ENCODE measurements around the gene IGDCC3.
A peak's percentile ranks its signal among the peaks of the same experiment; 100 is the strongest.

Gene IGDCC3

DNA sequence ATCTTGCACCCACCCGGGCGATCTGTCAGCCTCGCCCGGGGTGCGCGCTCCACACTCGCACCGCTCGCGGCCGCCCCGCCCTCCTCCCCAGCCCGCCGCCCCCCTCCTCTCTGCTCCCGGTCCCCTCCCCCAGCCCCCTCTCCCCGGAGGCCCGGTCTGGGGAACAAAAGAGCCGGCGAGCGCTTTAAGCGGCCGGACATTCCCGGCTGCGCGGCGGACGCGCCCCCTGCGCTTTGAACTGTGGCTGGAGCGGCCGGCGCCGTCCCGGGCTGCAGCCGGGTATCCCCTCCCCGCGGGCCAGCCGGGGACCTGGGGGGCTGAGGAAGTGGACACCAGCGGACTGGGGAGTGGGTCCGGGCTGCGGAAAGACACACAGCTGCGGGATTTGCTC, at the start of gene IGDCC3:
Gene IGDCC3, minus strand, starts transcription at position 27 of the 391 bp plus-strand sequence. CDS start 214 bp downstream, outside the sequence.
- no peaks in the 10 kb centered on the region for H4K20me1 ChIP-seq (ENCODE audit: low read depth, low read length)
- H3K27ac ChIP-seq (ENCODE audit: low read depth, low read length), result no peak within 1 kb of the TSS
- H3K79me2 ChIP-seq (ENCODE audit: insufficient read depth, low read length), result no peaks in the 10 kb centered on the region
- no peaks in the 10 kb centered on the region for H3K27me3 ChIP-seq (ENCODE audit: low read length)
- peak within 1 kb of the TSS; percentile 44 for H3K4me2 ChIP-seq (ENCODE audit: low read depth, low read length, poor library complexity, severe bottlenecking)
- H3K9me3 ChIP-seq (ENCODE audit: insufficient read depth, low read length), result no peaks in the 10 kb centered on the region
- no peaks in the 10 kb centered on the region for H3K36me3 ChIP-seq (ENCODE audit: low read length)
- no peak within 1 kb of the TSS for H2AFZ ChIP-seq (ENCODE audit: low read depth, low read length, severe bottlenecking)
- no peak within 1 kb of the TSS for H3K4me3 ChIP-seq (ENCODE audit: insufficient read depth, low read length, poor library complexity, severe bottlenecking)
- H3F3A ChIP-seq (ENCODE audit: insufficient read depth), result no peaks in the 10 kb centered on the region
- TF ChIP-seq, protein P1, sequence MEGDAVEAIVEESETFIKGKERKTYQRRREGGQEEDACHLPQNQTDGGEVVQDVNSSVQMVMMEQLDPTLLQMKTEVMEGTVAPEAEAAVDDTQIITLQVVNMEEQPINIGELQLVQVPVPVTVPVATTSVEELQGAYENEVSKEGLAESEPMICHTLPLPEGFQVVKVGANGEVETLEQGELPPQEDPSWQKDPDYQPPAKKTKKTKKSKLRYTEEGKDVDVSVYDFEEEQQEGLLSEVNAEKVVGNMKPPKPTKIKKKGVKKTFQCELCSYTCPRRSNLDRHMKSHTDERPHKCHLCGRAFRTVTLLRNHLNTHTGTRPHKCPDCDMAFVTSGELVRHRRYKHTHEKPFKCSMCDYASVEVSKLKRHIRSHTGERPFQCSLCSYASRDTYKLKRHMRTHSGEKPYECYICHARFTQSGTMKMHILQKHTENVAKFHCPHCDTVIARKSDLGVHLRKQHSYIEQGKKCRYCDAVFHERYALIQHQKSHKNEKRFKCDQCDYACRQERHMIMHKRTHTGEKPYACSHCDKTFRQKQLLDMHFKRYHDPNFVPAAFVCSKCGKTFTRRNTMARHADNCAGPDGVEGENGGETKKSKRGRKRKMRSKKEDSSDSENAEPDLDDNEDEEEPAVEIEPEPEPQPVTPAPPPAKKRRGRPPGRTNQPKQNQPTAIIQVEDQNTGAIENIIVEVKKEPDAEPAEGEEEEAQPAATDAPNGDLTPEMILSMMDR (IDR thresholded peaks at IDR 0.05; ENCODE audit: insufficient read depth, low read length, poor library complexity, severe bottlenecking), result no peak
- TF ChIP-seq EZH2phosphoT487 (conservative IDR thresholded peaks at IDR 0.05; ENCODE audit: low read length), result no peak
- no peak within 1 kb of the TSS for H3K9ac ChIP-seq (ENCODE audit: low read length)
- no peaks in the 10 kb centered on the region for H3K9me2 ChIP-seq (replicated peaks; ENCODE audit: insufficient read depth, low read length)

DNA sequence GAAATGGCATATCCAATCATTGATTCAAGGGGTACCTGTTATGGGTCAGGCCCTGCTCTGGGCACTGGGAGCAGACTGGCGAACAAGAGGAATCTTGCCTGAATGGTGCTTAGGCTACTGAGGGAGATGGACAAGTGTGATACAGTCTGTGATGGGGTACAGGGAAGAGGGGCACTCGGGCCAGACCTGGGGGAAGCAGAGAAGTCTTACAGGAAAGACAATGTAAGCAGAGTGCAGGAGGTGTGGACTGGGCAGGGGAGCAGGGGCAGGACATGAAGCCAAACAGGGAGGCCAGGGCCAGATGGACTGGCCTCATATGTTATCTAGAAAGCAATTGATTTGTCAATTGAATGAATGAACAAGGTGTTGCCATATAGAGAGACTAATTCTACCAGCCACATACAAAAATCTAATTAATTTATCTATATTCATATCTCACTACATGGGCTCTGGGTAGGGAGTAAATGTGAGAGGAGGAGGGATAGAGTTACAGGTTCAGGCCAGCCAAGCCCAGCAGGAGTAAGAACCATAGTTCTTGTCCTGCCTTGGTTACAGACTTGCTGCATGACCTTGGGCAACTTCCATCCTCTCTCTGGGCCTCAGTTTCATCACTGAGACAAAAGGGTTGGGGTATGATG, 48.5 kb upstream of the IGDCC3 start:
- no peak overlapping the region for H3K9ac ChIP-seq (ENCODE audit: low read length)
- no peak overlapping the region for H2AFZ ChIP-seq (ENCODE audit: low read depth, low read length, severe bottlenecking)
- no peaks in the 10 kb centered on the region for H4K20me1 ChIP-seq (ENCODE audit: low read depth, low read length)
- H3K27me3 ChIP-seq (ENCODE audit: low read length), result no peaks in the 10 kb centered on the region
- H3K27ac ChIP-seq (ENCODE audit: low read depth, low read length), result no peak overlapping the region
- H3K9me2 ChIP-seq (replicated peaks; ENCODE audit: insufficient read depth, low read length), result no peaks in the 10 kb centered on the region
- H3K4me2 ChIP-seq (ENCODE audit: low read depth, low read length, poor library complexity, severe bottlenecking), result no peak overlapping the region
- H3K9me3 ChIP-seq (ENCODE audit: insufficient read depth, low read length), result no peaks in the 10 kb centered on the region
- H3K36me3 ChIP-seq (ENCODE audit: low read length), result no peaks in the 10 kb centered on the region
- TF ChIP-seq, protein P1 (IDR thresholded peaks at IDR 0.05; ENCODE audit: insufficient read depth, low read length, poor library complexity, severe bottlenecking), result no peak
- TF ChIP-seq EZH2phosphoT487 (conservative IDR thresholded peaks at IDR 0.05; ENCODE audit: low read length), result no peak
- H3F3A ChIP-seq (ENCODE audit: insufficient read depth), result no peaks in the 10 kb centered on the region
- no peaks in the 10 kb centered on the region for H3K79me2 ChIP-seq (ENCODE audit: insufficient read depth, low read length)
- no peak overlapping the region for H3K4me3 ChIP-seq (ENCODE audit: insufficient read depth, low read length, poor library complexity, severe bottlenecking)

DNA sequence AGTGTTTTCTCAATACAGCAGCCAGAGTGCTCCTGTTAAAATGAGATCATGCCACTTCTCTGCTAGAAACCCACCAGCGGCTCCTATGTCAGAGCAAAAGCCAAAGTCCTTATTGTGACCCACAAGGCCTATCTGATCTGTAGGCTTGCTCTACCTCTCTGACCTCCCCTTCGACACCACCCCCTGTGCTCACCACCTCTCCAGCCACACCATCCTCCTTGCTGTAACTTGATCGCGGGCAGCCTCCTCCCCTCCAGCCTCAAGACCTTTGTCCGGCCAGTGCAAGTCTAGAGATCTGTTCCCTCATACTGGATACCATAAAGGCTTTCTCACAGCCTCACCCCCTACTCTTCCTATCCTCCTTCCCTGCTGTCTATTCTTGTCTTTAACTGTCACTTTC, 46.9 kb upstream of the IGDCC3 start:
- Histone ChIP-seq H3K9me3 (ENCODE audit: insufficient read depth, low read length) (no peaks in the 10 kb centered on the region), H3K4me2 (ENCODE audit: low read depth, low read length, poor library complexity, severe bottlenecking) (no peak overlapping the region), H2AFZ (ENCODE audit: low read depth, low read length, severe bottlenecking) (no peak overlapping the region), H3F3A (ENCODE audit: insufficient read depth) (no peaks in the 10 kb centered on the region), H3K9me2 (replicated peaks; ENCODE audit: insufficient read depth, low read length) (no peaks in the 10 kb centered on the region), H3K79me2 (ENCODE audit: insufficient read depth, low read length) (no peaks in the 10 kb centered on the region), H3K36me3 (ENCODE audit: low read length) (no peaks in the 10 kb centered on the region), H3K27me3 (ENCODE audit: low read length) (no peaks in the 10 kb centered on the region), H4K20me1 (ENCODE audit: low read depth, low read length) (no peaks in the 10 kb centered on the region), H3K4me3 (ENCODE audit: insufficient read depth, low read length, poor library complexity, severe bottlenecking) (no peak overlapping the region), H3K27ac (ENCODE audit: low read depth, low read length) (no peak overlapping the region), H3K9ac (ENCODE audit: low read length) (no peak overlapping the region)
- TF ChIP-seq EZH2phosphoT487 (conservative IDR thresholded peaks at IDR 0.05; ENCODE audit: low read length), result no peak
- TF ChIP-seq, protein P1 (IDR thresholded peaks at IDR 0.05; ENCODE audit: insufficient read depth, low read length, poor library complexity, severe bottlenecking), result no peak
